Uterus (tissue), 4 donors: ENCODE data around the gene MAPK9. TPM values are rescaled to one million over a fixed set of nuclear protein-coding genes. Genes with fewer than 3 reads are reported as not detected.
A peak's percentile ranks its signal among the peaks of the same experiment; 100 is the strongest.

Source experiments
- DNase-seq, 2 donors: peaks; one replicate each; pipeline ENCODE4 v3.0.0-alpha.2; 2019 to 2020
- H3K27ac ChIP-seq, 2 donors: fragments of 200-600 bp; sonication (generic); 1 replicate in 1 of 2; 2 replicates in 1 of 2; pipeline ENCODE4 v1.5.1; 2016 to 2018
- H3K27me3 ChIP-seq, 2 donors: fragments of 200-600 bp; sonication (generic); one replicate each; pipeline ENCODE4 v1.5.1; 2018 to 2019; ENCODE audit warnings: control low read depth in 1 of 2
- H3K36me3 ChIP-seq, 2 donors: fragments of 200-600 bp; sonication (generic); one replicate each; pipeline ENCODE4 v1.5.1; 2019; ENCODE audit warnings: control low read depth in 1 of 2
- H3K4me1 ChIP-seq, 2 donors: fragments of 200-600 bp; sonication (generic); one replicate each; pipeline ENCODE4 v1.5.1; 2018 to 2019; ENCODE audit warnings: control low read depth in 1 of 2
- H3K4me3 ChIP-seq, 2 donors: fragments of 200-600 bp; sonication (generic); 1 replicate in 1 of 2; 2 replicates in 1 of 2; pipeline ENCODE4 v1.5.1; 2018 to 2019; ENCODE audit warnings: mild to moderate bottlenecking in 1 of 2
- H3K9me3 ChIP-seq, 2 donors: fragments of 200-600 bp; sonication (generic); one replicate each; pipeline ENCODE4 v1.5.1; 2019; ENCODE audit warnings: control low read depth in 1 of 2
- POLR2A ChIP-seq, 2 donors: fragments of 450-650 bp; IDR thresholded peaks; one replicate each; pipeline ENCODE4 v1.6.1; 2016; ENCODE audit warnings: antibody characterized with exemption in 2 of 2, mild to moderate bottlenecking in 1 of 2, moderate library complexity in 1 of 2
- intact Hi-C: fragments of 100-400 bp; cut with DNase I; formaldehyde crosslinking; loops from one replicate; pipeline ENCODE4 v1.15.1; 2023; ENCODE audit warnings: low total_unique reads
- total RNA-seq, 4 donors: library from RNA; depleted of rRNA in 3 of 4; stranded (reverse); fragments of >200 nt in 3 of 4; gene quantifications; one replicate each; pipeline versions ENCODE4 v1.1.0 to v1.2.4, GENCODE V29; 2014 to 2023
- TF ChIP-seq, protein P1 (sequence below), 4 experiments: fragments of 200-600 bp in 2 of 4; fragments of 450-650 bp in 2 of 4; sonication (generic) in 2 of 4; IDR thresholded peaks; one replicate each; pipeline ENCODE4 v1.5.1; 2016 to 2019; ENCODE audit warnings: antibody characterized with exemption in 4 of 4, mild to moderate bottlenecking in 2 of 4, moderate library complexity in 1 of 4
- donor health status: DM: yes; HTN: yes; CAD: no.

The MAPK9 gene
- total RNA-seq, 4 donors from 2014 or later = 9.2 to 45.1 (median 33.3) TPM

- Histone ChIP-seq H3K4me3 (no peak overlapping the region), H3K27ac (no peak overlapping the region), H3K4me1 (no peaks in the 10 kb centered on the region), H3K9me3 (no peaks in the 10 kb centered on the region), H3K27me3 (no peaks in the 10 kb centered on the region), H3K36me3 (no peaks in the 10 kb centered on the region)
- TF ChIP-seq POLR2A (IDR thresholded peaks at IDR 0.05) = no peak
- TF ChIP-seq, protein P1, sequence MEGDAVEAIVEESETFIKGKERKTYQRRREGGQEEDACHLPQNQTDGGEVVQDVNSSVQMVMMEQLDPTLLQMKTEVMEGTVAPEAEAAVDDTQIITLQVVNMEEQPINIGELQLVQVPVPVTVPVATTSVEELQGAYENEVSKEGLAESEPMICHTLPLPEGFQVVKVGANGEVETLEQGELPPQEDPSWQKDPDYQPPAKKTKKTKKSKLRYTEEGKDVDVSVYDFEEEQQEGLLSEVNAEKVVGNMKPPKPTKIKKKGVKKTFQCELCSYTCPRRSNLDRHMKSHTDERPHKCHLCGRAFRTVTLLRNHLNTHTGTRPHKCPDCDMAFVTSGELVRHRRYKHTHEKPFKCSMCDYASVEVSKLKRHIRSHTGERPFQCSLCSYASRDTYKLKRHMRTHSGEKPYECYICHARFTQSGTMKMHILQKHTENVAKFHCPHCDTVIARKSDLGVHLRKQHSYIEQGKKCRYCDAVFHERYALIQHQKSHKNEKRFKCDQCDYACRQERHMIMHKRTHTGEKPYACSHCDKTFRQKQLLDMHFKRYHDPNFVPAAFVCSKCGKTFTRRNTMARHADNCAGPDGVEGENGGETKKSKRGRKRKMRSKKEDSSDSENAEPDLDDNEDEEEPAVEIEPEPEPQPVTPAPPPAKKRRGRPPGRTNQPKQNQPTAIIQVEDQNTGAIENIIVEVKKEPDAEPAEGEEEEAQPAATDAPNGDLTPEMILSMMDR (IDR thresholded peaks at IDR 0.05) = no peak
- intact Hi-C loops = no loop called here
- DNase-seq = peak in 1 of 2 donors; percentile 4
Measured at GRCh38 chr5:180197016-180197702, 94.7 kb downstream of the MAPK9 start.

DNA sequence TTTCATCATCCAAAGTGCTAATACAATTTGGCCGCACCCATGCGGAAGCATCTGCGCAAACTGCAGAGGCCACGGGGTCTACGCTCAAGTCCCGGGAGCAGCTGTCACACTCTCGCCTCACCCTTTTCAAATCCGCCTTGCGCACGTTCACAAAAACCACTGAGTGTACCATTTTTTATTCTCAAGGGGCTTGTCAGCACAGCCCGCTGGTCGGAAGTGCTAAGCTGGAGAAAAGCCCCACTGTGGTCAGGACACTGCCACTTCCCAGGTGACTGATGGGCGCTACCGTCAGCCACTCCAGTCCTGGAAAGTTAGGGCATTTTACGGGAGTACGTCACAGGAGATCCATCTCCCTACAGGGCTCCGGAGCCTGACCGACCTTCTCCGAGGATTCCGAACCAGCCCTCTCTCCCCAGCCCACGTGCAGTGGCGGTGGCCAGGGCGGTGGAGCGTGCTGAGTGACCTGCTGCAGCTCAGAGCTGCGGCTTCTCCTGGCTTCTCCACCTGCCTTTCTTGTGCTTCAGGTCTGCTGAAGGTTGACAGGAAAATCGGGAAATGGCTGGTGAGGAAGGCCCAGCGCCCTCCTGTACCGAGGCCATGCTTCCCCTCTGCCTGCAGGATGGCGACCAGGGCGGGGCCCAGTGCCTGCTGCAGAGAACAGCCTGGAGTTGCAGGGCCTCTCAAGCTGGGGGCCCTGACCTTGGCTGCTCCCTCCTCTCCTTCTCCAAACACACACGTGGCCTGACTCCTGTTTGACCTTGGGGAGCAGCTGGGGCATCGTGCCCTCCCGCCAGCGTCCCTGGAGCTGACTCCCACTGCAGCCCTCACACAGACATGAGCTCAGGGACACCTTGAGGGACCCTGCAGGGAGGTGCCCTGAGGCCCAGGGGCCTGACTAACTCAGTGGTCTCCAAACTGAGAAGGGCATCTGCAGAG lies 97.2 kb downstream of the MAPK9 start:
- no peaks in the 10 kb centered on the region for H3K36me3 ChIP-seq
- no peak overlapping the region for H3K27ac ChIP-seq
- no peak overlapping the region for H3K4me3 ChIP-seq
- H3K9me3 ChIP-seq = no peaks in the 10 kb centered on the region
- intact Hi-C loops = no loop called here
- no peaks in the 10 kb centered on the region for H3K27me3 ChIP-seq
- no peak for DNase-seq
- no peak for TF ChIP-seq POLR2A (IDR thresholded peaks at IDR 0.05)
- TF ChIP-seq, protein P1 (IDR thresholded peaks at IDR 0.05) = no peak
- H3K4me1 ChIP-seq = no peaks in the 10 kb centered on the region

DNA sequence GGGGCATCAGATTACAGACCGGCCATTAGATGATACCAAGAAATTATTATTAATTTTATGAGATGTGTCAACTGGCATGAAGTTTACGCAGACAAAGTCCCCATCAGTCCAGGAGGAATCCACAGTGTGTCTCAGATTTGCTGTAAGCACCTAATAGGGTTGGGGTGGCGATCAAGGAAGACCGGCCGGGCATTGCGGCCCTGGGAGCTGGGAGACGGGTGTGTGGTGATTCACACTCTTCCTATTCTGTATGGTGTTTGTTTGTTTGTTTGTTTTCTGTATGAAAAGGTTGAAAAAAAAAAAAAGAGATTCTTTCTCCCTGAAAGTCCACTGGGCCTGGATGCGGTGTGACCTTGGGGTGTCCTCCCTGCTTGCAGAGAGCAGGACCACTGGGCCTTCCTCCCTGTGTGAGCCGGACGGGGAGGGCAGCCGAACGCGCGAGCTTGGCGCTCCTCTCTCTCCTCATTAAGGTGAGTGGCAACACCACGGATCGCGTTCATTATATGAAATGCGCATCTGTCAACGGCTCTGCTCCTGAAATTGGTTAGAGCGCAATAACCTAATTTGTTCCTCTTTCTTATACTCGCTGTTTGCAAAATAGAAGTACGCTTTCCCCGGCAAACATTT lies 98.0 kb downstream of the MAPK9 start:
- DNase-seq = no peak
- Histone ChIP-seq H3K27me3 (no peaks in the 10 kb centered on the region), H3K9me3 (no peaks in the 10 kb centered on the region), H3K27ac (no peak overlapping the region), H3K4me3 (no peak overlapping the region), H3K36me3 (no peaks in the 10 kb centered on the region), H3K4me1 (no peaks in the 10 kb centered on the region)
- intact Hi-C loops = no loop called here
- TF ChIP-seq POLR2A (IDR thresholded peaks at IDR 0.05) = no peak
- TF ChIP-seq, protein P1 (IDR thresholded peaks at IDR 0.05) = no peak

DNA sequence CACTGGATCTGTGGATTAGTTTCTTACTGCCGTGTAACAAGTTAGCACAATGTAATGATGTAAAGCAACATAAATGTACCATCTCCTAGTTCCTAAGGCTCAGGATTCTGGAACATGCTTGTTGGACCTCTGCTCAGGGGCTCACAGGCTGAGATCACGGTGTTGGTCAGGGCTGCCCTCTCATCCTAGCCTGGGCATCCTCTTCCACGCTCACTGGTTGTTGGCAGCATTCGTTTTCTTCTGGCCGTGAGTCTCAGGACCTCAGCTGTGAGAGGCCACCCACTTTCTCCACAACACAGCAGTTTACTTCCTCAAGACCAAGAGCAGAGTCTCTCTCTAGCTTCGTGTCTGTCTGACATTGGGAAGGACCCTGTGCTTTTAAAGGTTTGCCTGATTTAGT lies 100.2 kb downstream of the MAPK9 start:
- TF ChIP-seq POLR2A (IDR thresholded peaks at IDR 0.05) = no peak
- TF ChIP-seq, protein P1 (IDR thresholded peaks at IDR 0.05) = no peak
- Histone ChIP-seq H3K4me1 (no peaks in the 10 kb centered on the region), H3K27me3 (no peaks in the 10 kb centered on the region), H3K9me3 (no peaks in the 10 kb centered on the region), H3K4me3 (no peak overlapping the region), H3K36me3 (no peaks in the 10 kb centered on the region), H3K27ac (no peak overlapping the region)
- DNase-seq = no peak
- intact Hi-C loops = no loop called here
